Activated CD8-positive, alpha-beta memory T cell treated with anti-CD3 and anti-CD28 coated beads for 36 hours (primary cell): ENCODE measurements around the gene COL13A1. TPM values are rescaled to one million over a fixed set of nuclear protein-coding genes. Genes with fewer than 3 reads are reported as not detected.

Experiments
- CTCF ChIA-PET: fragments of 350-600 bp; sonication (Branson Sonifier 250); formaldehyde crosslinking; loops from one replicate; lab custom pipeline; 2021; ENCODE audit warnings: antibody characterized with exemption; lab: Charles Lee
- POLR2A ChIA-PET: fragments of 350-600 bp; sonication (Branson Sonifier 250); formaldehyde crosslinking; loops from one replicate; lab custom pipeline; 2021; ENCODE audit warnings: antibody characterized with exemption; lab: Charles Lee
- total RNA-seq, 2 experiments: library from RNA; stranded (reverse); gene quantifications; one replicate each; pipeline ENCODE4 v1.2.3, GENCODE V29; 2021

Gene COL13A1
- total RNA-seq: not detected

DNA sequence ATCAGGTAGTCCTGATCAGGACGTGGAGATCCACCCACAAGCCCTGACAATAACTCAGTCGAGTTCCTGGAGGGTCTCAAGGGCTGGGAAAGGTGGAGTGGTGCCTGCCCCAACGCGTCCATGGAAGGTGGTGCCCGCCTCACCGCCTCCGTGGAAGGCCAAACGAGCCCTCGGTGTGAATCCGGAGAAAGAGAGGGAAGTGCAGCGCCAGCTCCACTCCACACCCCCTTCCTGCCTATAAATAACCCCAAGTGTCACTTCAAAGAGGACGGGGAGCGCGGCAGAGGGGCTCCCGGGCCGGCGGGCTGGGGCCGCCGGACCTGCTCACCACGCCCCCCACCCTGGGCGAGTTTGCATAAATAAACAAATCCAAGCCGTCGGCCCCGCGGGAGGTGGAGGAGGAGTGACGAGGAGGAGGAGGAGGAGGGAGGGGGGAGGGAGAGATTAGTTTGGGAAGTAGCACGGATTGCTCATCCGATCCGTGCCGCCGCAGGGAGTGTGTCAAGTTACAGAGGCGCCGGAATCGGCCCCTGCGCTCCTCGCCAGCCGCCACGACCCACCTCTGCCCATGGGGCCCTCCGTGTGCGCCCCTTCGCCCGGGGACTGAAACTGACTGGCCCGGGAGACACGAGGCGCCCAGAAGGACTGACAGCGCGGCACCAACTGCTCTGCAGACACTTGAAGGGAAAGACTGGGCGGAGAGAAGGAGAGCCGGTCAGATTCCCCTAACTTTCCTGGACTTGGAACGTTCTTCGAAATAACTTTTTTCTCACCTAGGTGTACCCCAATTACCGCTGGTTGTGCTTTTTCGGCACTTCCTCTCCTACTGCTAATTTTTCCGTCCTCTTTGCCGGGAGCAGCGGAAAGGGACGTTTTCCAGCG is at the start of gene COL13A1:
Gene COL13A1, plus strand, starts transcription at position 473 of the 882 bp plus-strand sequence. CDS start 518 bp downstream, outside the sequence.
- CTCF ChIA-PET: interaction anchor here (0.7 kb wide), 1 partner anchor 302 kb away, joined by 3 read pairs; no protein-coding TSS in a partner anchor
- POLR2A ChIA-PET: no interaction called here

DNA sequence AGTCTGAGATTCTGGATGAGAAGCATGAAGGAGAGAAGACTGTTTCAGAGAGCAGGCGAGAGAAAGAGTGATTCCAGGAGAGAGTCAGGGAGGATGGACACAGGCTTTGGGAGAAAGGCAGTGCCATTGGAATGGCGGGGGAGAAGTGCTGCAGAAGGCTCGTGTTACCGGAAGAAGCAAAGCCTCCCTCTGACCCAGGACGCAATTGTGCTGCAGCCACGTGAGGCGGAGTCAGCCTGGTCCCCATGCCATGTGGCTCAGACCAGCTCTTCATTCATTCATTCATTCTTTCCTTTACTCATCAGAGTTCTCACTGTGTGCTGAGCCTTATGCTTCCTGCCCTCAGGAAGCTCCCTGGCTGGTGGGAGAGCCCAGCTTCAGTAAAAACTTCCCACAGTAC is 49.2 kb upstream of the COL13A1 start:
- POLR2A ChIA-PET: no interaction called here
- CTCF ChIA-PET: no interaction called here

DNA sequence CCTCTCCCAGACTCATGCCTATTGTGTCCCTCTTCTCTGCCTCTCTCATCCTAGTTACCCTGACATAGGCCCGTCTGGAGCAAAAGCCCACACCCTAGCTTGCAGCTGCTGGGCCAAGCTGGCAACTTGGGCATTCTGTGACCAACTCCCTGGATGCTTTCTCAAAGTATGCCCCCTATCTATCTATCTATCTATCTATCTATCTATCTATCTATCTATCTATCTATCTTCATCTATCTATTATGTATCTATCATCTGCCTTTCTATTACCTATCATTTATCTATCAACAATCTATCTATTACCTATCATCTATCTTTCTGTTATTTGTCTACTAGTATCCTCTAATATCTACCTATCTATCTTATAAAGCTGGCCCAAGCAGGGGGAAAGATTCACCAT is 45.4 kb upstream of the COL13A1 start:
- CTCF ChIA-PET: no interaction called here
- POLR2A ChIA-PET: no interaction called here

DNA sequence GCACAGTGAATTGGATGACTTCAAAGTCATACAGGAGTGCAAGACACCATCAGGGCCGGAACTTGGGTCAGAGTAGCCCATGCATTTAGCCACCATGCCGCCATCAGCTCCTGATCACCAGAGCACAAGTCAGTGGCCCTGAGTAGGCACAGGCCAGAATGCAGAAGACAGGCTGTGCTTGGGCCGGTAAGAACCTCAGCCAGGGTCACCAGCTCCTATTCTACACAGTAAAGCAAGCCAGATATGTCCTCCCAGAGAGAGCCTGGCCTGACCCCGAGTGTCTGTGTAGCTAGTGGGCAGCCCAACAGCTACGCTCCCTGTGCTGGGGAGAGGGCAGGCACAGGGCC is 44.5 kb upstream of the COL13A1 start:
- POLR2A ChIA-PET: no interaction called here

DNA sequence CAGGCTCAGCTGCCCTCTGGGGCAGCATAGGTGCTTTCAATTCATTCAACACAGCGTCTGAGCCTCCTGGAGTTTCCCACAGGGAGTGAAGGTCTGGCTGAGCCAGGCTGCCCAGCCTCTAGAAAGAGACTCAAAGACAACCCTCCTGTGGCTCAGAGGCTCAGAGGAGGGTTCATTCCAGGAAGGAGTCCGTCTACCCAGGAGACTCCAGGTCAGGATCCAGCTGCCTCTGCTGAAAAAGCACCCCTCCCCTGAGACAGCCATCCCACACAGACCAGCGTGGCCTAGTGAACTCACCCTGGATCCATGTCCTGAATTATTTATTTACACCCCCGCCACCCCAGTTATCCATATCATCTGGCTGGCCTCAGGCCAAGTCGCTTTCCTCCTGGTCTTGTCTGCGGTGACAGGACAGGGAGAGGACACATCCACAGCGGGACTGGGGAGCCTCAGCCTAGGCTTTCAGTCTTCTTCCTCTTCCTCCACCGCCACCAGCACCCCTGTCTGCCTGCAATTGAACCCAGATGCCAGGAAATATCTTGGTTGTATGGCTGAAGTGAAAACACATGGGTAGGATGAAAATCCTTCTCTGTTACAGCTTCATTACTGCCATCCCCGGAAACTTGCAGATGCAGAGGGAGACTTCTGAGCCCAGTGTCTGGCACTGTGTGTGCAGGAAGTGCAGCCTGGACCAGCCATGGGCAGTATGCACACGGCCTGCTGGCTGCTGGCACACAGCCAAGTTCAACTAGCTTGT is 44.0 kb upstream of the COL13A1 start:
- ChIA-PET POLR2A (no interaction called here), CTCF (interaction anchor here (0.7 kb wide), 1 partner anchor 504 kb away, joined by 3 read pairs; no protein-coding TSS in a partner anchor)

More for the DNA sequence above, 44.5 kb upstream of the COL13A1 start:
- CTCF ChIA-PET: no interaction called here

DNA sequence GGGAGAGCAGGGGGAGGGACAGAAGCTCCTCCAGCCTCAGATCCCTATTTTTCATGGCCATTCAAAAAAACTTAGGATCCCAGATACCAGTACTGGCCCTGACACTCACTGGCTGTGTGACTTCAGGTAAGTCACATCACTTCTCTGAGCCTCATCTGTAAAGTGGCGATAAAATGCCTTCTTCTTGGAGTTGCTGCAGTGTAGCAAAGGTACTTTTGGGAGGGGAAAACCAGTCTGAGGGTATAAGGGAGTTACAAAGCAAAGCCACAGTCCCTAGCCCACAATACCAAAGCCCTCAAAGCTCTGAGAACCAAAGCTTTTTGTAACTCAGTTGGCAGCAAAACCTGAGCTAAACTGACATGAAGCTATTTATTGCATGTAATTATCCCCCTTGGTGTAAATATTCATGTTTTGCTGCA is 43.4 kb upstream of the COL13A1 start:
- ChIA-PET CTCF (interaction anchor here (0.7 kb wide), 1 partner anchor 503 kb away, joined by 3 read pairs; no protein-coding TSS in a partner anchor), POLR2A (no interaction called here)

DNA sequence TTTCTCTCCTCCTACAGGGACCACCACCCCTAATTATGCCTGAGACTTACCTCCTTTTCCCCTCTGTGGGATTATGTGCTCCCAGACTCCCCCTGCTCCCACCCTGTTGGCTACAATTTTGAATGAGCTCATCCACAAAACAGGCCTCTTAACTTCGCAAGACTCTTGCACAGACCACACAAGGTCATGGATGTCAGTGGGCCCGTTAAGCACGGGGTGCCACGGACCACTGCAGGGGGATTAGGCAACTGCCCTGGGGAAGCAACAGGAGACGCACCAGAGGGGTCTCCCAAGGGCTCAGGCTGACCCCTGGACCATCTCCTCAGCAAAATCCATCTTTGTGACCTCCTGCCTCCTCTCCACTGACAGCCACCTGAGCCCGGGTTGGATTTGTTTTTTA is 42.1 kb upstream of the COL13A1 start:
- ChIA-PET CTCF (no interaction called here), POLR2A (interaction anchor here (0.5 kb wide), 1 partner anchor 108 kb away, joined by 6 read pairs; no protein-coding TSS in a partner anchor)

DNA sequence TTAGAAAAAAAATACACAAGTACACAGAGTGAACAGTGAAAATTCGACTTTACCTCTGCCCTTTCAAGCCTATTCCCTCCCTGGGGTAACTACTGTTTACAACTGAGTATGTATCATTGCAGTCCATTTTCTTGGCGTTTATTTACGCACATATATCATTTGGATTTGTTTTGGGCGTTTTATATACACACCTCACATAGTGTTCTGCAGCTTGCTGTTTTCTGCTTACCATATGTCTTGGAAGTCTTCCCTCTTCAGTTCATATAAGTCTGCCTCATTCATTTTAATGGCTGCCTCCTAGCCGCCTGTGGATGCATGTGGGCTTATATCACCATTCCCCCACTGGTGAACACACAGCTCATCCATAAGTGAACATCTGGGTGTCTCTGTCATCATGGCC is 41.6 kb upstream of the COL13A1 start:
- CTCF ChIA-PET: no interaction called here
- POLR2A ChIA-PET: interaction anchor here (0.5 kb wide), 1 partner anchor 108 kb away, joined by 6 read pairs; no protein-coding TSS in a partner anchor

DNA sequence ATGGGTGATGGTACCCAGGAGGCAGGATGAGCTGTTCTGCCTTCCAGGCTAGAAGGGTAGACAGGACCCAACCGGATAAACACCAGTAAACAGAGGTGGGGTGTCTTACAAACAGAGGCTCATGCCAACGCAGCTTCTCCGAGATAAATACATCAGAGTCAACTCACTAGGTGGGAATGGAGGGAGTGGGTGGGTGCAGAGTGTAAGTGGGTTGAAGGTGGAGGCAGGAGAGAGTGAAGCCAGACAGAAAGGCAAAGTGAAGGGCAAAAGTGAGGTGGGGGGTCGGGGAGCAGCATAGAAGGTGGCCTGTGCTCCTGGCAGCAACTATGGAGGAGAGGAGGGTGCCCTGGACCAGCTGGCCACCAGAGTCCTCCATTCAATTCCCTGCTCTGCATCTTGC is 40.4 kb upstream of the COL13A1 start:
- POLR2A ChIA-PET: no interaction called here
- CTCF ChIA-PET: no interaction called here

DNA sequence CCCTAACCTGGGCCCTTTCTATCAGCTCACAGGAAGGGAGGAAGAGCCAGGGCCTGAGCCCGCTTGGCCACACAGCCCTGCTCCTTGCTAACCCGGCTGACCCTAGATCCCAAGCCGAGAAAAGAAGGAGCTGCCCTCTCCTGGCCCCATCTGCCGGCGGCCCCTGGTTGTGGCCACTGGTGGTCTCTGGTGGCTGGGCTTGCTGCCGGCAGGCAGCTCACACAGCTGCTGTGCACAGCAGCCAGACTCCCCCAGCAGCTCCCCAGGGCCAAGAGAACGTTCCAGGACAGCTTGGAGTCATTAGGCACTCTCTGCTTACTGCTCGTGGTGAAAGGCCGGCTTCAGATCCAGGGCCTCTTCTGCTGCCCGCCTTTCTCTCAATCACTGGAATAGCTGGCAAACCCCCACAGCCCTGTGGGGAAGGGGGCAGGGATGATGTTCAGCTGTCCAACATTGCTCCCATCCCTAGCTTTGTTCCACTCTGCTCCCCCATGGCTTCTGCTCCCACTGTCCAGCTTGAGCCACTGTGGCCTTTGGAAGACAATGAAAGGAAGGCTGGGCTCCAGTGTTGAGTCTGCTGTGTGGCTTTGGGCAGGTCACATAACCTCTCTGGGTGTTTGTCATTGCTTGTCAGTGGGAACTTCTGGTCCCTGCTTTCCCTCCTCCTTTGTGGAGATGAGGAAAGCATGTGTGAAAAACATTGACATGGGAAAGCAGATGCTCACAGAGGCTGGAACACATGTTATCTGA is 35.4 kb upstream of the COL13A1 start:
- CTCF ChIA-PET: no interaction called here
- POLR2A ChIA-PET: no interaction called here

DNA sequence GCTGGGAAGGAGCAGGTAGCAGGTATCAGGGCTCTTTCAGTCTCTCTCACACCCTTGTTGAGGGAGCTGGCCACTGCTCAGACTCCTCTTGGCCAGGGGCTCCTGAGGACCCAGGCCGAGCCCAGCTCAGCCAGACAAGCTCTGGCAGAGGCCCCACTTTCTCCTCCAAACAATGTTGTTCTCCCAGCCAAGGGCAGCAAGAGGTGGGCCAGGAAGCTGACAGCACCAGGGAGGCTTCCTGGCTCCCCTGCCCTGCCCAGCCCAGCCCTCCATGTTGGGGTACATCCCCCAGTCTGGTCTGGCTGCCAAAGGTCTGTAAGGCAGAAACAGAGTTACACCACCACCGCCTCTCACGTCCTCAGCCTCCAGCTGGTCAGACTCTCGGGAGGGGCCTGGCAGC is 33.9 kb upstream of the COL13A1 start:
- ChIA-PET POLR2A (no interaction called here), CTCF (no interaction called here)

DNA sequence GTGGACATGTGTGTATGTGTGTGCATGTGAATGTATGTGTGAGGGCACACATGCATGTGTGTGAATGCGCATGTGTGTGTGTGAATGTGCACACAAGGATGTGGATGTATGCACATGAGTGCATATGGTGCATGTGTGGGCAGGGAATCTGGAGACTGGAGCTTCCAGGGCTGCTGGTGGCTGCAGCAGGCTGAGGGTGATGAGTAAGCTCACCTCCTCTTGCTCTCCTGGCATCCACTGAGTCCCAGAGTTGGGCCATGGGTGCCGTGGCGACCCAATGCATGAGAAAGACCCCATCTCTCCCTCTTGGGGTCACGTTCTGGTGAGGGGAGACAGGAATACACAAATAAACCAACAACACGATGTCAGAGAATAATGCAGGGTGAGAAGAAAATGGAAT is 33.3 kb upstream of the COL13A1 start:
- ChIA-PET CTCF (no interaction called here), POLR2A (no interaction called here)

DNA sequence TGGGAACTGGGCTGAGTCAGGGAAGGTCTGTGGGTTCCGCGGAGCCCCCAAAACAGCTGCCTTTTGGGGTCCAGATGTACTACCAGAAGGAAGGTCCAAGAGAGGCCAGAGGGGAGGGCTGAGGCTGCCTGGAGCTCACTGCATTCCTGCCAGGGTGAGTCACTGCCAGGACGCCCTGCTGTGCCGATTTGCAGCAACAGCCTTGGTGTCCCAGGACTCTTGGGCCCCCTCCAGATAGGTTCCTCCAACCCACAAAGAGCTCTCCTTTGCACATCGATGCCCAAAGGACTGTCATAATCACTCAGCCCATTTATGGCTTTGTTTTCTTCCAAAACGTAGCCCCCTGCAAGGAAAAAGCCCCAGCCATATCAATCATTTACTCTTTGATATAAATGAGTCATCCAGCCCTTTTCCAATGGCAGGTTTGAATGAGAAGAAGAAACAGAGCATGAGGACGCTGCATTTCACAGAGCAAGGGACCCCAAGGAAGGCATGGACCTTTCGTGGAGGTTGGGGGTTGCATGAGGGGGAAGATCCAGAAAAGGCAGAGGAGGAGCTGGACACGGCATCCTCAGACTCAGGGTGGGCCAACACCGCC is 32.2 kb upstream of the COL13A1 start:
- CTCF ChIA-PET: no interaction called here

DNA sequence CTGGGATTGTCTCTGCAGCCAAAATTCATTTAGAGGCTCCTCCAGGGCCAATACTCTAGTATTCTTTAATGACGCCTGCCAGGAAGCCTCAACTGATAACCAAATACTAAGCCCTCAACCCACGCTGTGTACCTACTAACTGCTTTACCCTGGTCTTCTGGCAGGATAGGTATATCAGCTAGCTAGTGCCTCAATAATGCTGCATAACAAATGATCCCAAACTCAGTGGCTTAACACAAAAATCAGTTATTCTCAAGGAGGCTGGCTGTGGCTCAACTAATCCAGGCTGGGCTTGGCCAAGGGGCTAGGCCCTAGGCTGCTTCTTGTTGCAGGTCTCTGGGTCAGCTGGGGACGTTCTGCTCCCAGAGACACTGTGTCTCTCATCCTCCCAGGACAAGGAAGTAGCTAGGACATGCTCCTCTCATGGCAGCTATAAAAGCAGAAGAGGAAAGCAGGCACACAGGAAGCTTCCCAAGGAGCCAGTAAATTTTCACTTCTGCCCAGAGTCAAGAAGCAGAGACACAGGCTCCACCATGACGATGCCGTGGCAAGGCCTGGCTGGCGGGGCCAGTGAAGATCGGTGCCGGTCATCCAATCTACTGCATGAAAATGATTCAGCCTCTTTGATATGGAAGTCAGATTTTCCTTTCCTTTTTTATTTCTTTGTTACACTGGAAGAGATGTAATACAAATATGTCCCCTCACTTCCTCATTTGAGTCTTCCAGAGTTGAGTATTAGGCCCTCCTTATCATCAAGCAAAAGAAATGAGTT is 28.6 kb upstream of the COL13A1 start:
- ChIA-PET CTCF (no interaction called here), POLR2A (no interaction called here)

More for the DNA sequence above, 32.2 kb upstream of the COL13A1 start:
- POLR2A ChIA-PET: no interaction called here

DNA sequence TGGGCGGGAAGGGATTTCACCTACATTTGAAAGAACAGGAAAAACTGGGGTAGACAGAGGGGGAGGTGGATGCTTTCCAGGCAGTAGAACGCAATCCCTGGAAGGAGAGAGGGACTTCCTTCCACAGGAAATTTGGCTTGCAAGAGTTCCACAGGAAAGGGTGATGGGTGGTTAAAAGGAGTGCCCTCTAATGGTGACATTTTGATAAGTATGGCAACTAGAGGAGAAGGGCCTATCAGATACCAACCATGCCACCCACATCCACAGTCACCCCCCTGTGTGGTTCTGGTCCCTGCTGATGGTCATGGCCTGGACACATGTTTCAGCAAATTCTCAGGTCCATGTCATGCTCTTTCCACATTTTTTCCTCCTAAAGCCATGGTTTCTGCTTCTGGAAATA is 27.1 kb upstream of the COL13A1 start:
- POLR2A ChIA-PET: no interaction called here
- CTCF ChIA-PET: no interaction called here

DNA sequence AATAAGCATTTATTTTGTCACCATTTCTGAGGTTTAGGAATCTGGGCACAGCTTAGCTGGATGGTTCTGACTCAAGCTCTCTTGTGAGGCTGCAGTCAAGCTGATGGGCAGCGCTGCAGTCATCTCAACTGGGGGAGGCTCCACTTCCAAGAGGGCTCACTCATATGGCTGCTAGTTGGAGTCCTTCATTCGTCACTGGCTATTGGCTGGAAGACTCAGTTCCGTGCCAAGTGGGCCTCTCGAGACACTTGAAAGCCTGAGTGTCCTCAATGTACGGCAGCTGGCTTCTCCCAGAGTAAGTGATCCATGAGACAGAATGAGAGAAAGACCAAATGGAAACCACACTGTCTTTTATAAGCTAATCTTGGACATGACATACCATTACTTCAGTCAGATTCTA is 21.6 kb upstream of the COL13A1 start:
- CTCF ChIA-PET: interaction anchor here (1.1 kb wide), 1 partner anchor 10 kb away, joined by 3 read pairs; no protein-coding TSS in a partner anchor
- POLR2A ChIA-PET: no interaction called here

DNA sequence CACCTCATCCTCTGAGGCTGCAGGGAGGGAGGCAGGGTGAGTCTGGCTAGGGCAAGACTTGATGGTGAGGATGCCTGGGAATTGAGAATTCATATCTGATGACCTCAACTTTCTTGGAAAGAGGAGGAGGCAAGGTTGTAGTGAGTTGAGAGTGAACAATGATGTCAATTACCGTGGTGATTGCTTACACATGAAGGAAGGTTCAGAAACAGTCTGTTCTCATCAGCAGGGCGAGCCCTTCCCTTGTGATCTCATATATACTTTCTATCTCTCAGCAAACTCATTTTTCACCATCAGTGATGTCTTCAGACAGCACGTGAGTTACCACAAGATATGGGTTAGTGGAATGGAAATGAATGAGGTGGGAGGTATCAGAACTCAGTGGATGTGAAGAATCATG is 20.1 kb upstream of the COL13A1 start:
- POLR2A ChIA-PET: no interaction called here
- CTCF ChIA-PET: no interaction called here

DNA sequence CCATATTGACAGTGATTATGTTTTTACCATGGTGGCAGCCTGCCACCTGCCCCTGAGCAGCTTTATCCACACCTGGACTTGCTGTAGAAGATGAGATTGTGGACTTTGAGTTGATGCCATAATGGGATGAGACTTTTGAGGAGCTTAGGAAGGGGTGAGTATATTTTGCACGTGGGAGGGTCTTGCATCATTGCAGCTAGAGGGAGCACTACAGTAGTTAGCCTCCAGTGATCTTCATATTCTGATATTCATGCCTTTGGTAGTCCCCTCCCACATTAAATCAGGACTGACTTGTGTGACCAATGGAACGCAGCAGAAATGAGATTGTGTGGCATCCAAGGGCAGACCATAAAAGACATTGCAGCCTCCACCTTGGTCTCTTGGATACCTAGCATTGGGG is 18.2 kb upstream of the COL13A1 start:
- POLR2A ChIA-PET: no interaction called here
- CTCF ChIA-PET: no interaction called here
